ENCODE measurements around the gene ARL2. TPM values are rescaled to one million over a fixed set of nuclear protein-coding genes. Genes with fewer than 3 reads are reported as not detected.

ARL2 gene
- total RNA-seq, 8 experiments from 2014 or later: 103 to 151 (median 108) TPM

DNA sequence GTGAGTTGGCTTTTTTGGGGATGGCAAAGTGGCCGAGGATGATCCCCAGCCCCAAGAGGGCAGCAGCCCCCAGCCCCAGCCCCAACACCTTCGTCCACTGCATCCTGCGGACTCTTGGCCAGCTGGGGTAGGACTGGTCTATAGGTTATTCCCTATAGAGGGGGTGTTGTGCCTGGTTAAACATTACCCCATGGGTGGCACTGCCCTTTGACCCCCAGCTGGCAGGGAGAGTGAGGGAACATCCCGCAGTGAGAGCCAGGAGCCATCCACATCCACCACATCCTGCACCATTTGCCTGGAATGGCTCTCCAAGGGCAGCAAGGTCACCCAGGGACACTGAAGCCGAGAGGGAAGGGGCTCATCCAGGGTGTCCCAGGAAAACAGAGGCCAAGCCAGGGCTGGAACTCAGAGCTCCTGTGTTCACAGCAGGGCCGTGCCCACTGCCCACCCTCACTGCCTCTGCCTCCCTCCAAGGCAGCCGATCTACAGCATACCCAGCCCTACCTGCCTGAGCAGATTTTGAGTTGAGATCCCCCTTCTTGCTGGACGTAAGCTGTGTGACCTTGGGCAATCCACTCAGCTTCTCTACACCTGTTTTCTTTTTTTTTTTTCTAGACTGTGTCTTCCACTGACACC is 44.6 kb downstream of the ARL2 start, which contains the start of gene NAALADL1:
TSS of gene NAALADL1 (minus strand) at position 135 of the 636 bp plus-strand sequence. CDS start at position 103, 32 bp downstream.
- peak in 1 of 8 experiments; percentile 7 for ATAC-seq (replicated peaks in 6 of 8)
- H3K4me1 ChIP-seq (replicated peaks in 1 of 2): no peaks in the 10 kb centered on the region
- in situ Hi-C loops (cut with MboI; ENCODE audit: low pct_unique_long_range_greater_than_20kb in 2 of 9, low sequenced_read_pairs in 9 of 9, unreplicated experiment in 9 of 9): no loop called here
- no peak within 1 kb of the TSS for H3K4me3 ChIP-seq
- WGBS, 10 experiments: 70 to 93% (median 80%) methylated on average over 2 to 4 of the region's 8 CpGs; no CpG with 5 or more reads in 7 of the 10 experiments
- H3K27ac ChIP-seq: no peak within 1 kb of the TSS

DNA sequence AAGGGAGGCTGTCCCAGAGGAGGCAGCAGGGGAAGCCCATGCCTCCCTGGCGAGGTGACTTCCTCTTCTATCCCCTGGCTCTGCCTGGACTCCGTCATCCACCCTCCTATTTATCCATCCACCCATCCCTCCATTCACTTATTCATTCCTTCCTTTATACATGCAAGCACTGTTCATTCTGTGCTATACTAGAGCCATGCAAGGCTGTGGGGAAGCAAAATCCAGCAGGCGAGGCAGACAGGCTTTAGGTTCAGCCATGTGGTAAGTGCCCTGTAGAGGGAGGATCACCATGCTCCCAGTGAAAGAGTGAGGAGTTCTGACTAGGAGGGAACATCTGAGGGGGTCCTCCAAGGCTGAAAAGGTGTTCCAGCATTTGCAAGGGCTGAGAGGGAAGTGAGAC is 45.6 kb downstream of the ARL2 start:
- no peak for ATAC-seq (replicated peaks in 6 of 8)
- Histone ChIP-seq H3K27ac (no peak overlapping the region), H3K4me1 (replicated peaks in 1 of 2) (no peaks in the 10 kb centered on the region), H3K4me3 (no peak overlapping the region)
- in situ Hi-C loops (cut with MboI; ENCODE audit: low pct_unique_long_range_greater_than_20kb in 2 of 9, low sequenced_read_pairs in 9 of 9, unreplicated experiment in 9 of 9): no loop called here
- WGBS, 10 experiments: 8 to 83% (median 33%) methylated on average over 1 to 3 of the region's 3 CpGs; no CpG with 5 or more reads in 3 of the 10 experiments

DNA sequence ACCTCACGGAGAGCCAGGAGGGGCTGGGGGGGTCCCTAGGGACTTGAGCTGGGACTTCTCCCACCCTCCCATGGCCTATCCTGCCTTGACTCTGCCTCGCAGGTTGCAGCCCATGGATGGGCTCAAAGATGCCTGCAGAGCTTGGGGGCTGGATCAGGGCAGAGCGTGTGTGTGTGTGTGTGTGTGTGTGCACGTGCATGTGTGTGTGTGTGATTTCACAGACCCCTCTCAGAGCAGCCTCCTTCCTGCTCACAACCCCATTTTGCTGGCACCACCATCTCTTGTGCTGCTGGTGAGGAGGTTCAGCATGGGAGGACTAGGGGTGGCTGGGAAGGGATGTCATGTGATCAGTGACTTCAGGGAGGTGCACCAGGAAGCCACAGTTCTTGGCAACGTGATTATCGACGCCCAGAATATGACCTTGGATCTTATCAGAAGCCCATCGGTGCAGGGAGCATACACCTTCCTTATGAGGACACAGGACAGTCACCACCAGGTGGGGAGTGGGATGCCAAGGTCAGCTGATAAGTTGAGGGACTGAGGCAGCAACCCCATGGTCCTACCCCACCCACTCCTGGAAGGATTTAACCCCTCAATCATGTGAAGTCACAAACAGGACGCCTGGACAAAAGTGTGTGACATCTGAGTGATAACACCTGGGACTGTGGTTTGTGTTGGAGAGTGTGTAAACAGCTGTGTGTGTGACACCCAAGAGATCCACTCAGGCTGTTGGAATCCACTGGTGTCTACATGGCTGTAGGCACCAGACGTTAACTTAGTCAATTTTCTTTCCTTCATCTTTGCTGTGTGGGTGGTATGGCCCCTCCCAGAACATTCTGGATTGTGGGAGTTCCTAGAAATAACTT is 46.2 kb downstream of the ARL2 start:
- Histone ChIP-seq H3K4me3 (no peak overlapping the region), H3K27ac (no peak overlapping the region), H3K4me1 (replicated peaks in 1 of 2) (no peaks in the 10 kb centered on the region)
- in situ Hi-C loops (cut with MboI; ENCODE audit: low pct_unique_long_range_greater_than_20kb in 2 of 9, low sequenced_read_pairs in 9 of 9, unreplicated experiment in 9 of 9): no loop called here
- peak in 3 of 8 experiments; percentile 12 to 58 (median 36) for ATAC-seq (replicated peaks in 6 of 8)
- WGBS, 10 experiments: 0 to 85% (median 78%) methylated on average over 1 to 7 of the region's 10 CpGs; no CpG with 5 or more reads in 4 of the 10 experiments

DNA sequence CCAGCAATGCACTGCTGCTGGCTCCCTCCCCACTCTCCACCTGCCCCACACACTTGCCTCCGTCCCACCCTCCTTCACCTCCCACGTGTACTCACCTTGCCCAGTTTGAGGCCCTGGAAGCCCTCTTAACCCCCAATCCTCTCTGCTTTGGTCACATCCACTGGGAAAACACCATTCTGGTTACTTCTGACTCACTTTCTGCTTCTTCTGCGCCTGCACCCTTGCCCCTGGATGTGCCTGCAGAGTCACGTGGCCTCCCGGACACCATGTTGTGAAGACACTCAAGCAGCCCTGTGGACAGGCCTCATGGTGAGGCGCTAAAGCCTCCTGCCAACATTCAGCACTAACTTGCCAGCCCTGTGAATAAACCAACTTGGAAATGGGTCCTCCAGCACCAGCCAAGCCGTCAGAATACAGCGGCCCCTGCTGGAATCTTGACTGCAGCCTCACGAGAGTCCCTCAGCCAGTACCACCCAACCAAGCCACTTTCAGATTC is 47.0 kb downstream of the ARL2 start:
- WGBS, 10 experiments: 33 to 71% (median 52%) methylated on average over 3 to 7 of the region's 9 CpGs; no CpG with 5 or more reads in 6 of the 10 experiments
- in situ Hi-C loops (cut with MboI; ENCODE audit: low pct_unique_long_range_greater_than_20kb in 2 of 9, low sequenced_read_pairs in 9 of 9, unreplicated experiment in 9 of 9): no loop called here
- H3K4me3 ChIP-seq: no peak overlapping the region
- no peaks in the 10 kb centered on the region for H3K4me1 ChIP-seq (replicated peaks in 1 of 2)
- ATAC-seq (replicated peaks in 6 of 8): peak in 4 of 8 experiments; percentile 11 to 80 (median 64)
- no peak overlapping the region for H3K27ac ChIP-seq

DNA sequence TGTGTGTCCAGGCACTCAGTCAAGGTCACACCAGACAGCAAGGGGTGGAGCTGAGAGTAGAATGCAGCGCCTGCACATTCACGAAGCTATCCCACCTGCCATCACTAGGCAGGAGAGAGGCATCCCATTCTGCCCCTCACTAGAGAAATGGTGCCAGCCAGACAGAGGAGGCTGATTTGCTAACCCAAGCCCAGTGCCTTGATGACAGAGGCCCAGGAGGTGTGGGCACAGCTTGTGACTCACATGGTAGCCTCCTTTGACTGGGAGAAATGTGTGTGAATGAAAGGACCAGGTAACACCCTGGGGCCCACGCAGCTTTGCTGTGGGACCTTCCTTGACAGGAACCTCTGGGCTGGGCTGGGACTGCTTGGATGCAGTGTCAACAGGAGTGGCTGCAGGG is 49.6 kb downstream of the ARL2 start:
- no peak for ATAC-seq (replicated peaks in 6 of 8)
- WGBS, 10 experiments: 60 to 100% (median 61%) methylated on average over 1 to 2 of the region's 3 CpGs; no CpG with 5 or more reads in 6 of the 10 experiments
- no peak overlapping the region for H3K4me3 ChIP-seq
- no peak overlapping the region for H3K27ac ChIP-seq
- in situ Hi-C loops (cut with MboI; ENCODE audit: low pct_unique_long_range_greater_than_20kb in 2 of 9, low sequenced_read_pairs in 9 of 9, unreplicated experiment in 9 of 9): no loop called here
- peaks cover 5 to 7% of the 10 kb centered on the region in 2 donors for H3K4me1 ChIP-seq (replicated peaks in 1 of 2)

DNA sequence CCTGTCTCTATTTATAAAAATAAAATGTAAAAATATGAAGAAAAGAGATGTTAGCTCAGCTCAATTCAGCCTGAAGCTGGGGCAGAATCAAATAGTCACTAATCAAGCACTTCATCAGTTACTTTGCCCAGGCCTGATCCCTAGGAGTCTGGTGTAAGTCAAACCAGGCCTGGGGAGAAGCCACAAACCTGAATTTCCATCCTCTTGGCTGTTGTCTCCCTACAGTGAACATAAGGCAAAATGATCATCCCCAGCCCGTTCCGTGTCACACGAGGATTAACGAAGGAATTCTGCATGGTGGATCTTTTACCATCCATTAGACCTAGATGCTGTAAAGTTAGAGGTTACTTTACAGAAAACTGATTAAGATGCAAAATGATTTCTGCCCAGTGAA is 50.9 kb downstream of the ARL2 start:
- ATAC-seq (replicated peaks in 6 of 8): no peak
- no peak overlapping the region for H3K27ac ChIP-seq
- 50 to 100% (median 76%) methylated on average over 3 to 4 of the region's 4 CpGs; no CpG with 5 or more reads in 4 of the 10 experiments for WGBS, 10 experiments
- peaks cover 5 to 7% of the 10 kb centered on the region in 2 donors for H3K4me1 ChIP-seq (replicated peaks in 1 of 2)
- in situ Hi-C loops (cut with MboI; ENCODE audit: low pct_unique_long_range_greater_than_20kb in 2 of 9, low sequenced_read_pairs in 9 of 9, unreplicated experiment in 9 of 9): no loop called here
- H3K4me3 ChIP-seq: no peak overlapping the region

DNA sequence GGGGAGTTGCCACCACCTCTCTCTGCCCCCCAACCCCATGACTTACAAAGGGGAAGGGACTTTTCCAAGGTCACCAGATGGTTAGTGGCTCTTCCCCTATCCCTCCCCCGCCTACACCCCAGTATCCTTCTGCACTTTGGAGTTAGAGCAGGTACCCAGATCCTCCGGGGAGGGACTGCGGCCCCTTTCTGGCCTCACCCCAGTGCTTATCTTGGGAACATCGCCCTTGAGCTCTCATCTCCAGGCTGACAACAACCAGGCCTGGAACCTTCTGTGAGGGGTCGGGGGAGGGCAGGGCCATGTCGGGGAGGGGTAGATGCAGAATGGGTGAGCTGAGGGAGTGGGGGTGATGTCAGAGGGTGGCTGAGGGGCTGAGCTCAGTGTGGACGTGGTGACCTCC is 51.9 kb downstream of the ARL2 start:
- Histone ChIP-seq H3K4me3 (no peak overlapping the region), H3K27ac (no peak overlapping the region), H3K4me1 (replicated peaks in 1 of 2) (peaks cover 5 to 7% of the 10 kb centered on the region in 2 donors)
- in situ Hi-C loops (cut with MboI; ENCODE audit: low pct_unique_long_range_greater_than_20kb in 2 of 9, low sequenced_read_pairs in 9 of 9, unreplicated experiment in 9 of 9): no loop called here
- ATAC-seq (replicated peaks in 6 of 8): no peak
- no CpG with 5 or more reads among the region's 7 CpGs for WGBS, 10 experiments

DNA sequence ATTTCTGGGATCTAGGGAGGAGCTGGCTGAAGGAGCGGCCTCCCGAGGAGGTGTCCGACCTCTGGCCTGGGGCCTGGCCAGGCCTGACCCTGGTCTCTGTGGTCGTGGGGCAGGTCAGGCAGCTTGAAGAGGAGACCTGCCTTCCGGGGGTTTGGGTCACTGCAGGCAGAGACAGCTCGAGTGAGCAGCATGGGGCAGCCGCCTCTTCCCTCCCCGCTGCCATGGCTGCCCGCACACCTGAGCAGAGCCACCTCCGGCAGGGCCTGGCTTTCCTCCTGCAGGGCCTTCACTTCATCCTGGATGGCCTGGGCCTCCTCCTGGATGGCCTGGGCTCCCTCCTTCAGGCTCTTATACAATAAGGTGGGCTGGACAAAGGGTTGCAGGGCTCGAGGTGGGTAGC is 52.4 kb downstream of the ARL2 start:
- in situ Hi-C loops (cut with MboI; ENCODE audit: low pct_unique_long_range_greater_than_20kb in 2 of 9, low sequenced_read_pairs in 9 of 9, unreplicated experiment in 9 of 9): no loop called here
- H3K27ac ChIP-seq: no peak overlapping the region
- no peak overlapping the region for H3K4me3 ChIP-seq
- ATAC-seq (replicated peaks in 6 of 8): peak in 2 of 8 experiments; percentile 3 to 11
- 57 to 83% (median 80%) methylated on average over 1 to 3 of the region's 11 CpGs; no CpG with 5 or more reads in 6 of the 10 experiments for WGBS, 10 experiments
- H3K4me1 ChIP-seq (replicated peaks in 1 of 2): peaks cover 5 to 7% of the 10 kb centered on the region in 2 donors

DNA sequence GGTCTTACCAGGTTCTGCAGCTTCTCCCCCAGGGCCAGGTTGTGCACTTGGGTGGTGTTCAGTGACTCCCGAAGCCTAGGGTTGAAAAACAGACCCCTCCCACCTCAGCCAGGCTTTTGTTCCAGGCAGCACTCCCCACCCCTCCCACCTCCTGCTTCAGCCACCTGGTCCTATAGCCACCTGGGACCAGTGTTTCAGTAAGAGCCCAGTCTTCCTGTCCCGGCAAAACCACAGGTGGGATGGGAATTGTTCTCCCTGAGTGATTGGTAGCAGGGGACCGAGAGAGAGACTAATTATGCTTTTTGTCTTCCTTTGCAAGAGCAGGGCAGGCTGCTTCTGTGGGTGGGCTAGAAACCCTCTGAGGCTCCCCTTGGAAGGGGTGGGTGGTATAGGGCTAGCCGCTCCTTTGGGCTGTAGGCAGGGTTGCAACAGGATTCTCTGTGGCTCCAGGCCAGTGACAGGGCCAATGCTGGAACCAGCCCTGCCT is 52.9 kb downstream of the ARL2 start:
- H3K4me3 ChIP-seq: no peak overlapping the region
- WGBS, 10 experiments: 20 to 83% (median 41%) methylated on average over 1 to 3 of the region's 4 CpGs; no CpG with 5 or more reads in 6 of the 10 experiments
- in situ Hi-C loops (cut with MboI; ENCODE audit: low pct_unique_long_range_greater_than_20kb in 2 of 9, low sequenced_read_pairs in 9 of 9, unreplicated experiment in 9 of 9): no loop called here
- H3K27ac ChIP-seq: no peak overlapping the region
- ATAC-seq (replicated peaks in 6 of 8): peak in 3 of 8 experiments; percentile 9 to 40 (median 18)
- peaks cover 5 to 7% of the 10 kb centered on the region in 2 donors for H3K4me1 ChIP-seq (replicated peaks in 1 of 2)

DNA sequence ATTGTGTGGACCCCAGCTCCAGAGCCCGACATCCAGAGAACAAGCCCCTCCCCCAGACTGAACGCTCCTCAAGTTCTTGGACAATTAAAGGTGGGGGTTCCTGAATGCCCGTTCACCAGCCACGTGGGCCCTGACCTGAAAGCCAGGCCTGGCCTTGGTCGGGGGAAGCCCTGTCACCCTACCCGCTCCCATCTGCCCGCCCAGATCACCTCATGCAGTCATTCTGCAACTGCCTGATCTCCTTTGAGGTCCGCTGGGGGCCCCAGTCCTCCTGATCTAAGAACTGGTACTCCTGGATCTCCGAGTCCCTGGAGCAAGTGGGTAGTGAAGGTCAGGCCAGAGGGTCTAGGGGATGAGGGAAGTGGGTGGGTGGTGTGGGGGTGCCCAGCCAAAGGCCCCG is 53.5 kb downstream of the ARL2 start:
- Histone ChIP-seq H3K4me3 (no peak overlapping the region), H3K4me1 (replicated peaks in 1 of 2) (peaks cover 5 to 7% of the 10 kb centered on the region in 2 donors), H3K27ac (no peak overlapping the region)
- 53 to 90% (median 53%) methylated on average over 2 to 6 of the region's 10 CpGs; no CpG with 5 or more reads in 7 of the 10 experiments for WGBS, 10 experiments
- ATAC-seq (replicated peaks in 6 of 8): no peak
- in situ Hi-C loops (cut with MboI; ENCODE audit: low pct_unique_long_range_greater_than_20kb in 2 of 9, low sequenced_read_pairs in 9 of 9, unreplicated experiment in 9 of 9): no loop called here

DNA sequence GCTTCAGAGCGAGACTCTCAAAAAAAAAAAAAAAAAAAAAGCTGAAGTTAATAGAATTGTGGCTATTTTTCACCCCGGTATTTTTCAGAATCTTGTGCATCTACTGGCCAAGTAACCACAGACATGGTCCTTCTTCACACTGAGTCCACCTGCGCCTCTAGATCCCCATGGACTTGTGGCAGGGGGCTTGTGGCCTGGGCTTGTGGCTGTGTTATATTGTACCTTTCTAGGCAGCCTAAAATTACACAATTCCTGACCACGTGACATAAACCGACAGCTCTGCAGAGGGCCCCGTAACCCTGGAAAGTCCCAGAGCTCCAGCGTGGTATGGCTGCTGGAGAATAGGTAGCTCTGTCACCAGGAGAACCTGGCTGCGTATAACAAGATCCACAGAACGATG is 55.3 kb downstream of the ARL2 start:
- ATAC-seq (replicated peaks in 6 of 8): no peak
- Histone ChIP-seq H3K27ac (no peak overlapping the region), H3K4me1 (replicated peaks in 1 of 2) (peaks cover 5 to 7% of the 10 kb centered on the region in 2 donors), H3K4me3 (no peak overlapping the region)
- in situ Hi-C loops (cut with MboI; ENCODE audit: low pct_unique_long_range_greater_than_20kb in 2 of 9, low sequenced_read_pairs in 9 of 9, unreplicated experiment in 9 of 9): no loop called here
- 40 to 93% (median 73%) methylated on average over 3 to 7 of the region's 9 CpGs; no CpG with 5 or more reads in 2 of the 10 experiments for WGBS, 10 experiments

Data from motor neuron (in vitro differentiated cells).